ENCODE measurements around the gene IRX6. TPM values are rescaled to one million over a fixed set of nuclear protein-coding genes. Genes with fewer than 3 reads are reported as not detected.

IRX6 gene
- total and polyA plus RNA-seq, 2 of the 8 experiments (the other 6 are each of a cell fraction or from before 2014, with no cell fraction given): 0.61 TPM; not detected in 1

DNA sequence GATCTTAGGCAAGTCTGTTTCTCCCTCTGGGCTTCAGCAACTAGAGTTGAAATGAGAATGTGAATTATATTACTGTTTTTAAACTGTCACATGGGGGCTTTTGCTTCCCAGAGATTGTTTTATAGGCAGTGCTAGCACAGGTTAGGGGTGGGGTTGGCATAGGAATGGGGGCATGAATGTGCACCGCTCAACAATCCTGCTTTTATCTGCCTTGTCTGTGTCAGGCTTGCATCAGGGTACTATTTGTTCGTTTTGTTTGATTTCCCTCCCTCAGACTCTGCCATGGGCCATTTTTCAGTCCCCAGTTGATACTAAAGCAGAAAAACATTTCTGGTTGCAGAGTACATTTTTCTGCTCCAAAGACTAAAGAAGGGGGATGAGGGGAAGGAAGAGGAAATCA lies 34.6 kb upstream of the IRX6 start:
- Histone ChIP-seq H3K79me2 (ENCODE audit: control insufficient read depth in 1 of 2, insufficient read depth in 2 of 2, low read length in 2 of 2) (no peaks in the 10 kb centered on the region), H2AK5ac (ENCODE audit: low read depth, low read length) (no peak overlapping the region), H4K8ac (ENCODE audit: extremely low read depth, insufficient read depth, low read length) (no peak overlapping the region), H2BK5ac (ENCODE audit: low read depth, low read length) (no peak overlapping the region), H3K23ac (ENCODE audit: insufficient read length) (no peak overlapping the region), H3K56ac (replicated peaks; ENCODE audit: insufficient read length, low read depth, low read length) (no peak overlapping the region), H2BK15ac (ENCODE audit: low read length) (no peak overlapping the region), H3K23me2 (ENCODE audit: low read depth, low read length) (no peaks in the 10 kb centered on the region), H3K27ac (ENCODE audit: low read depth, low read length) (no peak overlapping the region), H3K9ac (replicated peaks in 1 of 4; ENCODE audit: extremely low read depth in 1 of 4, low read depth in 3 of 4, low read length in 3 of 4) (no peak overlapping the region), H2BK120ac (replicated peaks; ENCODE audit: low read depth, low read length) (no peak overlapping the region), H3K9me3 (ENCODE audit: insufficient read depth in 2 of 2, low read depth in 1 of 2, low read length in 1 of 2) (no peaks in the 10 kb centered on the region), H3K14ac (ENCODE audit: insufficient read length) (no peak overlapping the region), H2BK20ac (ENCODE audit: low read length) (no peak overlapping the region), H3K4me1 (replicated peaks in 1 of 4; ENCODE audit: control insufficient read depth in 3 of 4, insufficient read depth in 4 of 4, low read length in 3 of 4) (peaks cover 4 to 12% (median 9%) of the 10 kb centered on the region in 4 experiments; a peak in 6 of 7 replicates), H3K27me3 (replicated peaks in 1 of 4; ENCODE audit: control insufficient read depth in 3 of 4, extremely low read depth in 1 of 4, insufficient read depth in 3 of 4, low read length in 3 of 4) (no peaks in the 10 kb centered on the region), H2AFZ (ENCODE audit: low read length) (no peak overlapping the region), H2BK12ac (ENCODE audit: low read depth, low read length) (no peak overlapping the region), H3K79me1 (ENCODE audit: low read depth, low read length) (no peaks in the 10 kb centered on the region), H3K4me2 (ENCODE audit: insufficient read depth in 1 of 2, low read depth in 2 of 2, low read length in 2 of 2) (no peak overlapping the region), H4K91ac (replicated peaks; ENCODE audit: insufficient read length, low read length) (no peak overlapping the region), H4K20me1 (replicated peaks in 1 of 2; ENCODE audit: control insufficient read depth in 1 of 2, insufficient read depth in 2 of 2, low read length in 2 of 2) (no peaks in the 10 kb centered on the region), H3K4ac (replicated peaks; ENCODE audit: insufficient read length, low read depth, low read length) (no peak overlapping the region), H3K18ac (ENCODE audit: extremely low read depth, low read length) (no peak overlapping the region), H3K4me3 (ENCODE audit: extremely low read depth in 1 of 4, insufficient read depth in 2 of 4, low read depth in 3 of 4, low read length in 4 of 4) (no peak overlapping the region), H3K36me3 (ENCODE audit: control insufficient read depth in 2 of 4, insufficient read depth in 4 of 4, low read length in 3 of 4) (no peaks in the 10 kb centered on the region), H4K5ac (ENCODE audit: insufficient read length, low read depth, low read length) (no peak overlapping the region)
- 89% methylated on average over 2 of the region's 2 CpGs; no CpG with 5 or more reads in 1 of the 2 experiments for WGBS, 2 experiments (ENCODE audit: extremely low coverage in 1 of 2, insufficient coverage in 1 of 2, insufficient read length in 1 of 2, insufficient replicate concordance in 2 of 2, low coverage in 1 of 2, low lambda C conversion rate in 2 of 2, missing lambda C conversion rate in 1 of 2)
- ChIA-PET CTCF (ENCODE audit: partially characterized antibody) (interaction anchor here (1.0 kb wide), 1 partner anchor 34 kb away, joined by 4 read pairs; the partner anchor contains the start of gene IRX6), POLR2A (ENCODE audit: partially characterized antibody) (no interaction called here)
- FAIRE-seq (no peak), DNase-seq (ENCODE audit: low read depth in 1 of 2, low spot score in 2 of 2) (no peak)
- no peak for TF ChIP-seq SUZ12 (IDR thresholded peaks at IDR 0.05; ENCODE audit: low read length)
- no peak for TF ChIP-seq CTCF (IDR thresholded peaks at IDR 0.05; ENCODE audit: control extremely low read depth in 1 of 3, insufficient read depth in 1 of 3, low read depth in 1 of 3, low read length in 3 of 3)
- TF ChIP-seq ASH2L (IDR thresholded peaks at IDR 0.05; ENCODE audit: low read length): no peak
- no peak for TF ChIP-seq RNF2 (IDR thresholded peaks at IDR 0.05; ENCODE audit: borderline replicate concordance, low read depth, low read length, missing control alignments, poor library complexity, severe bottlenecking)
